ENCODE data around the gene NDUFAB1.

Gene NDUFAB1

DNA sequence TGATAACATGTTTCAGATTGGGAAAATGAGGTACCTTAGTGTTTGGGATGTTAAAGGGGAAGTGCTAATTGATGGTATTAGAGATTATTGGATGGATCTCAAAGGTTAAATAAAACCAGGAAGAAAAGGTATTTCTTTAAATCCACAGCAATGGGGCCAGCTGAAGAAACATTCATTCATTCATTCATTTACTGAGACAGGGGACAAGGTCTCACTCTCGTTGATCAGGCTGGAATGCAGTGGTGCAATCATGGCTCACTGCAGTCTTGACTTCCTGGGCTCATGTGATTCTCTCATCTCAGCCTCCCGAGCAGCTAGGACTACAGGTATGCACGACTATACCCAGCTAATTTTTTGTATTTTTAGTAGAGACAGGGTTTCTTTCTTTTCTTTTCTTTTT, 58.7 kb downstream of the NDUFAB1 start:
- H3K27ac ChIP-seq = no peak overlapping the region
- no peak overlapping the region for H3K4me2 ChIP-seq (ENCODE audit: low read length)
- H3K4me1 ChIP-seq = no peaks in the 10 kb centered on the region
- no peaks in the 10 kb centered on the region for H3K9me3 ChIP-seq (ENCODE audit: control insufficient read depth, low read length)
- no peaks in the 10 kb centered on the region for H3K36me3 ChIP-seq (ENCODE audit: control insufficient read depth, insufficient read depth, low read length)
- H3K27me3 ChIP-seq (ENCODE audit: control insufficient read depth, insufficient read depth, low read length) = no peaks in the 10 kb centered on the region
- no peak overlapping the region for H2AFZ ChIP-seq
- no peak overlapping the region for H3K9ac ChIP-seq
- TF ChIP-seq, protein P1, sequence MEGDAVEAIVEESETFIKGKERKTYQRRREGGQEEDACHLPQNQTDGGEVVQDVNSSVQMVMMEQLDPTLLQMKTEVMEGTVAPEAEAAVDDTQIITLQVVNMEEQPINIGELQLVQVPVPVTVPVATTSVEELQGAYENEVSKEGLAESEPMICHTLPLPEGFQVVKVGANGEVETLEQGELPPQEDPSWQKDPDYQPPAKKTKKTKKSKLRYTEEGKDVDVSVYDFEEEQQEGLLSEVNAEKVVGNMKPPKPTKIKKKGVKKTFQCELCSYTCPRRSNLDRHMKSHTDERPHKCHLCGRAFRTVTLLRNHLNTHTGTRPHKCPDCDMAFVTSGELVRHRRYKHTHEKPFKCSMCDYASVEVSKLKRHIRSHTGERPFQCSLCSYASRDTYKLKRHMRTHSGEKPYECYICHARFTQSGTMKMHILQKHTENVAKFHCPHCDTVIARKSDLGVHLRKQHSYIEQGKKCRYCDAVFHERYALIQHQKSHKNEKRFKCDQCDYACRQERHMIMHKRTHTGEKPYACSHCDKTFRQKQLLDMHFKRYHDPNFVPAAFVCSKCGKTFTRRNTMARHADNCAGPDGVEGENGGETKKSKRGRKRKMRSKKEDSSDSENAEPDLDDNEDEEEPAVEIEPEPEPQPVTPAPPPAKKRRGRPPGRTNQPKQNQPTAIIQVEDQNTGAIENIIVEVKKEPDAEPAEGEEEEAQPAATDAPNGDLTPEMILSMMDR (IDR thresholded peaks at IDR 0.05) = no peak
- peaks cover 2% of the 10 kb centered on the region for H3K79me2 ChIP-seq
- no peak overlapping the region for H3K4me3 ChIP-seq (ENCODE audit: low read depth, low read length)

DNA sequence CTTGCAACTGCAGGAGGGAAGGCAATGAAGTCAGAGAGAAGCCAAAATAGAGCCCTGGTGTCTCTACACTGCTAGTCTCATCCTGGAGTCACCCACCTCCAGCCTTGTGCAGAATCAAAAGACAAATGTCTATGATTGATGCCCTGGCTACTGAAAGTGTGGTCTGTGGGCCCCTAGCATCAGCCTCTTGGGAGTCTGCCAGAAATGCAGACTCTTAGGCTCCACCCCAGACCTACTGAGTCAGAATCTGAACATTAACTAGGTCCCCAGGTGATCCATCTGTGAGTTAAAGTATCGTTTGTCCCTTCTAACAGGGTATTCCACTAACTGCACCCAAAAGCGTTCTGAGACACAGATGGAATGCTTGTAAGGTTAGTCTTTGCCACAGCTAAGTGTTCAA, 60.2 kb downstream of the NDUFAB1 start:
- no peaks in the 10 kb centered on the region for H3K36me3 ChIP-seq (ENCODE audit: control insufficient read depth, insufficient read depth, low read length)
- H2AFZ ChIP-seq = no peak overlapping the region
- no peaks in the 10 kb centered on the region for H3K27me3 ChIP-seq (ENCODE audit: control insufficient read depth, insufficient read depth, low read length)
- TF ChIP-seq, protein P1 (IDR thresholded peaks at IDR 0.05) = no peak
- H3K4me3 ChIP-seq (ENCODE audit: low read depth, low read length) = no peak overlapping the region
- no peaks in the 10 kb centered on the region for H3K9me3 ChIP-seq (ENCODE audit: control insufficient read depth, low read length)
- no peak overlapping the region for H3K4me2 ChIP-seq (ENCODE audit: low read length)
- H3K27ac ChIP-seq = no peak overlapping the region
- no peak overlapping the region for H3K9ac ChIP-seq
- H3K4me1 ChIP-seq = no peaks in the 10 kb centered on the region
- peaks cover 3% of the 10 kb centered on the region for H3K79me2 ChIP-seq

DNA sequence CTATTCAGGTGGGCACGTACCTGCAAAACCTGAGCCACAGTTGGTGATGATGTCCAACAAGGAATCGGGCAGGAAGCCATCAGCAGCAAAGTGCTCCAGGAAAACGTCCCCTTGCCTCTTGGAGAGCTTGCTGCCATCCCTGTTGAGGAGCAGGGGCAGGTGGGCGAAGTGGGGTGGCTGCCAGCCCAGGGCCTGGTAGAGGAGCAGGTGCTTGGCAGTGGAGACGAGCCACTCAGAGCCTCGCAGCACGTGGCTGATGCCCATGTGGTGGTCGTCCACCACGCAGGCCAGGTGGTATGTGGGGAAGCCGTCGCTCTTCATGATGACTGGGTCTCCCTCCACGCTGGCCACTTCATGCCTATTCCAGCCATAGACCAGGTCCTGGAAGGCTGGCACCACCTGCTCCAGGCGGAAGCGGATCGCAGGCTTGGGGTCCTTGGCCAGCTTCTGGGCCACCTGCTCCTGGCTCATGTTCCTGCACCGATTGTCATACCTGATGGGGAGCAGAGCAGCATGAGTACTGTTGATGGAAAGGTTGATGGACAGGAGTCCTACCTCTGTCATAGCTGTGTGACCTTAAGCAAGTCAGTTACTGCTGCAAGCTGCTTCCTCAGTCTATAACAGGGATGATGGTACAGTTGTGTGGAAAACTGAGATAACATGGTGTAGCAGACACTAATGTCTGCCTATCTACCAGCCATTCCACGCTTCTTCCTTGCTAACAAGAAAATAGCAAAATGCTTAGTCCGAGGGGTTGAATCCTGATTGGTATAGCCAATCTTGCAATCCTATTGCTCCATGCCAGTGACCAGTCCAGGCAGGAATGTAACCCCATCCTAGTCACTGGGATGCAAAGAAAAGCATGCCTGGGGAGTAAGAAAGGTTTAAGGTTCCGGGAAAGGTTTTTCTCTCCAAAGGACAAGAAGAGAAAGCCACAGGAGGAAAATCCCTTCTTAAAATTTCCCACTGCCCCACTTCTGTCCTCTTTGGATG, 61.0 kb downstream of the NDUFAB1 start:
- H3K27me3 ChIP-seq (ENCODE audit: control insufficient read depth, insufficient read depth, low read length) = no peaks in the 10 kb centered on the region
- no peaks in the 10 kb centered on the region for H3K9me3 ChIP-seq (ENCODE audit: control insufficient read depth, low read length)
- TF ChIP-seq, protein P1 (IDR thresholded peaks at IDR 0.05) = no peak
- H3K27ac ChIP-seq = no peak overlapping the region
- peaks cover 3% of the 10 kb centered on the region for H3K79me2 ChIP-seq
- no peak overlapping the region for H3K4me3 ChIP-seq (ENCODE audit: low read depth, low read length)
- no peak overlapping the region for H3K9ac ChIP-seq
- no peak overlapping the region for H2AFZ ChIP-seq
- no peaks in the 10 kb centered on the region for H3K36me3 ChIP-seq (ENCODE audit: control insufficient read depth, insufficient read depth, low read length)
- H3K4me1 ChIP-seq = no peaks in the 10 kb centered on the region
- H3K4me2 ChIP-seq (ENCODE audit: low read length) = no peak overlapping the region

DNA sequence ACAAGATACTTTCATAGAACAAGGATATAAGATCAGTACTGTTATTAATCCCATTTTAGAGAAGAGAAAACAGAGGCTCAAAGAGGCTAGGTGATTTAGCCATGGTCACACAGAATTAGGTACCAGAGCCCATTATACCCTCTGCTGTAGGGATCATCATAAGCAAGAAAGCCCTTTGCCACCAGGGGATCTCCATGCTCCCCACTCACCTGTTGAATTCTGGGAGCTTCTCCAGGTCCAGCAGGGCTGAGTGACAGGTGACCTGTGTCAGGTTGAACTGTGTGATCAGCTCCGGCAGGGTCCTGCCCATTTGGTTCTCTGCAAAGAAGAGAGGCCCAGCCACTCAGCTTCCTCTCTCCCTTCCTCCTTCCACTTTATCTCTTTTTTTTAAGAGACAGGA, 63.7 kb downstream of the NDUFAB1 start:
- Histone ChIP-seq H3K9ac (no peak overlapping the region), H3K4me2 (ENCODE audit: low read length) (no peak overlapping the region), H3K79me2 (peaks cover 3% of the 10 kb centered on the region), H3K4me1 (no peaks in the 10 kb centered on the region), H3K27me3 (ENCODE audit: control insufficient read depth, insufficient read depth, low read length) (no peaks in the 10 kb centered on the region), H3K36me3 (ENCODE audit: control insufficient read depth, insufficient read depth, low read length) (no peaks in the 10 kb centered on the region), H3K27ac (no peak overlapping the region), H3K9me3 (ENCODE audit: control insufficient read depth, low read length) (no peaks in the 10 kb centered on the region), H2AFZ (no peak overlapping the region), H3K4me3 (ENCODE audit: low read depth, low read length) (no peak overlapping the region)
- TF ChIP-seq, protein P1 (IDR thresholded peaks at IDR 0.05) = no peak
